Liver (tissue), 9 donors: ENCODE data around the gene RNF182. TPM values are rescaled to one million over a fixed set of nuclear protein-coding genes. Genes with fewer than 3 reads are reported as not detected.

ENCODE experiments used
- DNase-seq: peaks from one replicate; pipeline ENCODE4 v3.0.0-alpha.2; 2017; ENCODE audit warnings: low spot score
- H3K27ac ChIP-seq, 2 donors: one replicate each; pipeline ENCODE4 v1.7.0; 2013; ENCODE audit warnings: inconsistent platforms in 2 of 2, low read length in 2 of 2, control low read depth in 1 of 2, low read depth in 1 of 2, mild to moderate bottlenecking in 1 of 2
- H3K27me3 ChIP-seq, 4 donors: one replicate each; pipeline versions ENCODE4 v1.6.1 to v1.7.0; 2013; ENCODE audit warnings: low read length in 3 of 4, inconsistent platforms in 1 of 4, mild to moderate bottlenecking in 1 of 4, moderate library complexity in 1 of 4; ENCODE audit not compliant: control insufficient read depth in 4 of 4, insufficient read depth in 4 of 4
- H3K36me3 ChIP-seq, 4 donors: one replicate each; pipeline versions ENCODE4 v1.6.1 to v1.7.0; 2013; ENCODE audit warnings: low read length in 3 of 4, mild to moderate bottlenecking in 3 of 4, low read depth in 1 of 4, moderate library complexity in 1 of 4; ENCODE audit not compliant: control insufficient read depth in 4 of 4, insufficient read depth in 3 of 4
- H3K4me1 ChIP-seq, 4 donors: one replicate each; pipeline versions ENCODE4 v1.6.1 to v1.7.0; 2013; ENCODE audit warnings: low read length in 3 of 4, mild to moderate bottlenecking in 3 of 4, moderate library complexity in 1 of 4; ENCODE audit not compliant: control insufficient read depth in 4 of 4, insufficient read depth in 4 of 4
- H3K4me3 ChIP-seq, 3 donors: one replicate each; pipeline versions ENCODE4 v1.6.1 to v1.7.0; 2013; ENCODE audit warnings: low read length in 3 of 3, control low read depth in 1 of 3, low read depth in 1 of 3, mild to moderate bottlenecking in 1 of 3
- H3K9ac ChIP-seq, 2 donors: one replicate each; pipeline ENCODE4 v1.7.0; 2013; ENCODE audit warnings: low read length in 2 of 2, mild to moderate bottlenecking in 2 of 2, moderate library complexity in 2 of 2, control low read depth in 1 of 2, low read depth in 1 of 2
- H3K9me3 ChIP-seq, 4 donors: one replicate each; pipeline versions ENCODE4 v1.6.1 to v1.7.0; 2013; ENCODE audit warnings: low read length in 3 of 4; ENCODE audit not compliant: control insufficient read depth in 4 of 4
- EGR1 ChIP-seq, 2 donors: IDR thresholded peaks; 2 replicates each; pipeline ENCODE4 v1.6.1; 2016 to 2018; ENCODE audit warnings: antibody characterized with exemption in 2 of 2, low read depth in 2 of 2
- FOXA1 ChIP-seq: IDR thresholded peaks from 2 replicates; pipeline ENCODE4 v1.6.1; 2016; ENCODE audit warnings: antibody characterized with exemption
- FOXA2 ChIP-seq: IDR thresholded peaks from 2 replicates; pipeline ENCODE4 v1.6.1; 2016; ENCODE audit warnings: antibody characterized with exemption
- GABPA ChIP-seq, 2 donors: IDR thresholded peaks in 1 of 2; conservative IDR thresholded peaks in 1 of 2; 2 replicates each; pipeline ENCODE4 v1.6.1; 2016; ENCODE audit warnings: antibody characterized with exemption in 2 of 2, mild to moderate bottlenecking in 1 of 2, moderate library complexity in 1 of 2
- HNF4A ChIP-seq, 2 donors: conservative IDR thresholded peaks; 2 replicates each; pipeline ENCODE4 v1.6.1; 2016; ENCODE audit warnings: antibody characterized with exemption in 2 of 2, mild to moderate bottlenecking in 2 of 2
- HNF4G ChIP-seq: IDR thresholded peaks from 2 replicates; pipeline ENCODE4 v1.6.1; 2016; ENCODE audit warnings: antibody characterized with exemption
- JUND ChIP-seq, 2 donors: IDR thresholded peaks; 2 replicates each; pipeline ENCODE4 v1.6.1; 2016; ENCODE audit warnings: antibody characterized with exemption in 2 of 2
- NR2F2 ChIP-seq: IDR thresholded peaks from 2 replicates; pipeline ENCODE4 v1.6.1; 2016; ENCODE audit warnings: antibody characterized with exemption
- RAD21 ChIP-seq, 2 donors: IDR thresholded peaks; 2 replicates each; pipeline ENCODE4 v1.6.1; 2016; ENCODE audit warnings: antibody characterized with exemption in 2 of 2, mild to moderate bottlenecking in 2 of 2
- RXRA ChIP-seq, 2 donors: IDR thresholded peaks; 2 replicates each; pipeline ENCODE4 v1.6.1; 2017 to 2018; ENCODE audit warnings: antibody characterized with exemption in 2 of 2, mild to moderate bottlenecking in 1 of 2
- SP1 ChIP-seq: IDR thresholded peaks from 2 replicates; pipeline ENCODE4 v1.6.1; 2018; ENCODE audit warnings: antibody characterized with exemption, mild to moderate bottlenecking
- TAF1 ChIP-seq: conservative IDR thresholded peaks from 2 replicates; pipeline ENCODE4 v1.6.1; 2016; ENCODE audit warnings: antibody characterized with exemption, mild to moderate bottlenecking
- YY1 ChIP-seq: IDR thresholded peaks from 2 replicates; pipeline ENCODE4 v1.6.1; 2016; ENCODE audit warnings: antibody characterized with exemption, mild to moderate bottlenecking
- WGBS: extraction: QIAGEN DNeasy Blood & Tissue Kit; methylation state at CpG from one replicate; pipeline ENCODE4 v1.1.7; 2013; 5-methylcytosine and 5-hydroxymethylcytosine counted together
- polyA plus RNA-seq, 2 donors: library from polyadenylated mRNA; stranded (reverse) in 1 of 2; unstranded in 1 of 2; fragments of 200-250 nt in 1 of 2; fragments of >200 nt in 1 of 2; fragmentation: Nextera tagmentation in 1 of 2; extraction: Ambion mirVana in 1 of 2; gene quantifications; one replicate each; pipeline versions ENCODE4 v1.2.1 to v1.2.3, GENCODE V29; 2013 to 2015
- total RNA-seq, 2 donors: library from RNA; depleted of rRNA; stranded (reverse); fragments of >200 nt; gene quantifications; one replicate each; pipeline ENCODE4 v1.2.3, GENCODE V29; 2014
- TF ChIP-seq, protein P1 (sequence below): IDR thresholded peaks from 2 replicates; pipeline ENCODE4 v1.6.1; 2016; ENCODE audit warnings: antibody characterized with exemption
- TF ChIP-seq, protein P2 (sequence below): IDR thresholded peaks from 2 replicates; pipeline ENCODE4 v1.6.1; 2016; ENCODE audit warnings: antibody characterized with exemption
- TF ChIP-seq, protein P3 (sequence below): fragments of 150-350 bp; IDR thresholded peaks from 2 replicates; pipeline ENCODE4 v1.5.1; 2017; ENCODE audit warnings: improper control_type of control experiment, low read depth, low read length; ENCODE audit not compliant: missing input control
- TF ChIP-seq, protein P4 (sequence below): IDR thresholded peaks from 2 replicates; pipeline ENCODE4 v1.6.1; 2016; ENCODE audit warnings: antibody characterized with exemption
- TF ChIP-seq, protein P5 (sequence below): IDR thresholded peaks from 2 replicates; pipeline ENCODE4 v1.6.1; 2016; ENCODE audit warnings: antibody characterized with exemption, mild to moderate bottlenecking
- donor health status: healthy.
- donor health status: healthy.
- donor health status: healthy.
- donor health status: healthy.
- donor health status: healthy.

The RNF182 gene
- total and polyA plus RNA-seq, 4 donors, result 1.4 TPM; not detected in 3

DNA sequence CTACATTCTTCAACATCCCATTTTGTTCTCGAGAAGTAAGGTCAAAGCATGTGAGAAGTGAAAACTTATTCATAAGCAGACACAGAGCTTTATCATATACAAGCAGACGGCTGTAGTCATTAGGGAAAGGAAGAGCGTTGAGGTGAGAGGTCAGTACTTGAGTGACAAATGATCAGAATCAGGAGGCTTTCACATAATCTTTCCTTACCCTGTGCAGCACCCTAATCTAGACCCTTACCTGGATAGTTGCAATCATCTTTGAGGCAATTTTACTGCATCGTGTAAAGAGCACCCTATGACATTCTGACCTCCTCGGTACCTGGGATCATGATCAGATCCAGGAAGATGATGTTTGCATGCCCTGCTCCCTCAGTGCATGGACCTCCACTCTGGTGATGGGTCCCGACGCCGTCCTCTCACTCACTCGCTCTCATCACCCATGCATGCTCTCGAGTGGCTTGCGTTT is 62.7 kb downstream of the RNF182 start:
- TF ChIP-seq HNF4A (conservative IDR thresholded peaks at IDR 0.05), result no peak
- TF ChIP-seq FOXA2, result no peak
- no peak for TF ChIP-seq NR2F2
- no peak for TF ChIP-seq EGR1 (IDR thresholded peaks at IDR 0.05; ENCODE audit: low read depth in 2 of 2)
- no peak for TF ChIP-seq FOXA1
- no peak for TF ChIP-seq YY1
- TF ChIP-seq, protein P1, sequence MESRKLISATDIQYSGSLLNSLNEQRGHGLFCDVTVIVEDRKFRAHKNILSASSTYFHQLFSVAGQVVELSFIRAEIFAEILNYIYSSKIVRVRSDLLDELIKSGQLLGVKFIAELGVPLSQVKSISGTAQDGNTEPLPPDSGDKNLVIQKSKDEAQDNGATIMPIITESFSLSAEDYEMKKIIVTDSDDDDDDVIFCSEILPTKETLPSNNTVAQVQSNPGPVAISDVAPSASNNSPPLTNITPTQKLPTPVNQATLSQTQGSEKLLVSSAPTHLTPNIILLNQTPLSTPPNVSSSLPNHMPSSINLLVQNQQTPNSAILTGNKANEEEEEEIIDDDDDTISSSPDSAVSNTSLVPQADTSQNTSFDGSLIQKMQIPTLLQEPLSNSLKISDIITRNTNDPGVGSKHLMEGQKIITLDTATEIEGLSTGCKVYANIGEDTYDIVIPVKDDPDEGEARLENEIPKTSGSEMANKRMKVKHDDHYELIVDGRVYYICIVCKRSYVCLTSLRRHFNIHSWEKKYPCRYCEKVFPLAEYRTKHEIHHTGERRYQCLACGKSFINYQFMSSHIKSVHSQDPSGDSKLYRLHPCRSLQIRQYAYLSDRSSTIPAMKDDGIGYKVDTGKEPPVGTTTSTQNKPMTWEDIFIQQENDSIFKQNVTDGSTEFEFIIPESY, result no peak
- TF ChIP-seq RXRA (IDR thresholded peaks at IDR 0.05), result no peak
- no peak for TF ChIP-seq RAD21 (IDR thresholded peaks at IDR 0.05)
- TF ChIP-seq SP1, result no peak
- TF ChIP-seq, protein P2, sequence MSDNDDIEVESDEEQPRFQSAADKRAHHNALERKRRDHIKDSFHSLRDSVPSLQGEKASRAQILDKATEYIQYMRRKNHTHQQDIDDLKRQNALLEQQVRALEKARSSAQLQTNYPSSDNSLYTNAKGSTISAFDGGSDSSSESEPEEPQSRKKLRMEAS, result no peak
- TF ChIP-seq TAF1, result no peak
- TF ChIP-seq, protein P3, sequence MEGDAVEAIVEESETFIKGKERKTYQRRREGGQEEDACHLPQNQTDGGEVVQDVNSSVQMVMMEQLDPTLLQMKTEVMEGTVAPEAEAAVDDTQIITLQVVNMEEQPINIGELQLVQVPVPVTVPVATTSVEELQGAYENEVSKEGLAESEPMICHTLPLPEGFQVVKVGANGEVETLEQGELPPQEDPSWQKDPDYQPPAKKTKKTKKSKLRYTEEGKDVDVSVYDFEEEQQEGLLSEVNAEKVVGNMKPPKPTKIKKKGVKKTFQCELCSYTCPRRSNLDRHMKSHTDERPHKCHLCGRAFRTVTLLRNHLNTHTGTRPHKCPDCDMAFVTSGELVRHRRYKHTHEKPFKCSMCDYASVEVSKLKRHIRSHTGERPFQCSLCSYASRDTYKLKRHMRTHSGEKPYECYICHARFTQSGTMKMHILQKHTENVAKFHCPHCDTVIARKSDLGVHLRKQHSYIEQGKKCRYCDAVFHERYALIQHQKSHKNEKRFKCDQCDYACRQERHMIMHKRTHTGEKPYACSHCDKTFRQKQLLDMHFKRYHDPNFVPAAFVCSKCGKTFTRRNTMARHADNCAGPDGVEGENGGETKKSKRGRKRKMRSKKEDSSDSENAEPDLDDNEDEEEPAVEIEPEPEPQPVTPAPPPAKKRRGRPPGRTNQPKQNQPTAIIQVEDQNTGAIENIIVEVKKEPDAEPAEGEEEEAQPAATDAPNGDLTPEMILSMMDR, result no peak
- TF ChIP-seq HNF4G, result no peak
- TF ChIP-seq, protein P4, sequence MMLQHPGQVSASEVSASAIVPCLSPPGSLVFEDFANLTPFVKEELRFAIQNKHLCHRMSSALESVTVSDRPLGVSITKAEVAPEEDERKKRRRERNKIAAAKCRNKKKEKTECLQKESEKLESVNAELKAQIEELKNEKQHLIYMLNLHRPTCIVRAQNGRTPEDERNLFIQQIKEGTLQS, result no peak
- TF ChIP-seq, protein P5, sequence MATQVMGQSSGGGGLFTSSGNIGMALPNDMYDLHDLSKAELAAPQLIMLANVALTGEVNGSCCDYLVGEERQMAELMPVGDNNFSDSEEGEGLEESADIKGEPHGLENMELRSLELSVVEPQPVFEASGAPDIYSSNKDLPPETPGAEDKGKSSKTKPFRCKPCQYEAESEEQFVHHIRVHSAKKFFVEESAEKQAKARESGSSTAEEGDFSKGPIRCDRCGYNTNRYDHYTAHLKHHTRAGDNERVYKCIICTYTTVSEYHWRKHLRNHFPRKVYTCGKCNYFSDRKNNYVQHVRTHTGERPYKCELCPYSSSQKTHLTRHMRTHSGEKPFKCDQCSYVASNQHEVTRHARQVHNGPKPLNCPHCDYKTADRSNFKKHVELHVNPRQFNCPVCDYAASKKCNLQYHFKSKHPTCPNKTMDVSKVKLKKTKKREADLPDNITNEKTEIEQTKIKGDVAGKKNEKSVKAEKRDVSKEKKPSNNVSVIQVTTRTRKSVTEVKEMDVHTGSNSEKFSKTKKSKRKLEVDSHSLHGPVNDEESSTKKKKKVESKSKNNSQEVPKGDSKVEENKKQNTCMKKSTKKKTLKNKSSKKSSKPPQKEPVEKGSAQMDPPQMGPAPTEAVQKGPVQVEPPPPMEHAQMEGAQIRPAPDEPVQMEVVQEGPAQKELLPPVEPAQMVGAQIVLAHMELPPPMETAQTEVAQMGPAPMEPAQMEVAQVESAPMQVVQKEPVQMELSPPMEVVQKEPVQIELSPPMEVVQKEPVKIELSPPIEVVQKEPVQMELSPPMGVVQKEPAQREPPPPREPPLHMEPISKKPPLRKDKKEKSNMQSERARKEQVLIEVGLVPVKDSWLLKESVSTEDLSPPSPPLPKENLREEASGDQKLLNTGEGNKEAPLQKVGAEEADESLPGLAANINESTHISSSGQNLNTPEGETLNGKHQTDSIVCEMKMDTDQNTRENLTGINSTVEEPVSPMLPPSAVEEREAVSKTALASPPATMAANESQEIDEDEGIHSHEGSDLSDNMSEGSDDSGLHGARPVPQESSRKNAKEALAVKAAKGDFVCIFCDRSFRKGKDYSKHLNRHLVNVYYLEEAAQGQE, result no peak
- no peak for TF ChIP-seq GABPA (IDR thresholded peaks at IDR 0.05 in 1 of 2, conservative IDR thresholded peaks at IDR 0.05 in 1 of 2)
- TF ChIP-seq JUND (IDR thresholded peaks at IDR 0.05), result no peak
- H3K36me3 ChIP-seq, result no peaks in the 10 kb centered on the region
- H3K9ac ChIP-seq, result no peak overlapping the region
- 81% methylated on average over 11 of the region's 11 CpGs for WGBS
- H3K27me3 ChIP-seq, result peaks cover 0 to 4% (median 3%) of the 10 kb centered on the region in 4 donors
- H3K4me1 ChIP-seq, result no peaks in the 10 kb centered on the region
- H3K27ac ChIP-seq, result no peak overlapping the region
- no peaks in the 10 kb centered on the region for H3K9me3 ChIP-seq
- DNase-seq, result no peak
- H3K4me3 ChIP-seq, result no peak overlapping the region
